GM21360 (cell line): ENCODE measurements around the gene C12orf60.

Experiments used
- ATAC-seq: cut with Tn5 transposase; IDR thresholded peaks from one replicate; pipeline ENCODE4 v1.9.1; 2021; ENCODE audit warnings: mild to moderate bottlenecking, moderate library complexity; ENCODE audit not compliant: unreplicated experiment

Gene C12orf60

GRCh38 chr12:14871247-14871646 lies 67.8 kb downstream of the C12orf60 start:
- no peak for ATAC-seq

- ATAC-seq = no peak
Observed at GRCh38 chr12:14871886-14872285, 68.4 kb downstream of the C12orf60 start.

- no peak for ATAC-seq
Observed at GRCh38 chr12:14873440-14874185, 70.1 kb downstream of the C12orf60 start.
